Stimulated activated CD4-positive, alpha-beta T cell treated with anti-CD3 and anti-CD28 coated beads, TNF-alpha, amount 100 ng/mL, for 4 hours (primary cell): ENCODE results near the gene LIF.

ENCODE experiments used
- DNase-seq, 3 experiments: peaks; one replicate each; pipeline ENCODE4 v3.0.0-alpha.2; 2020; ENCODE audit warnings: low read depth in 3 of 3

The LIF gene

GRCh38 chr22:30245985-30246813 is at the start of gene LIF:
Gene LIF, minus strand, starts transcription at chr22:30246759. Its CDS starts 64 bp downstream, at chr22:30246695.
- DNase-seq, result peak in 2 of 3 experiments; percentile 32 to 53

GRCh38 chr22:30296324-30296723 is 49.8 kb upstream of the LIF start:
- no peak for DNase-seq

- no peak for DNase-seq
Measured at GRCh38 chr22:30295576-30295975, 49.0 kb upstream of the LIF start.

GRCh38 chr22:30294830-30295229 is 48.3 kb upstream of the LIF start:
- no peak for DNase-seq

- no peak for DNase-seq
Measured at GRCh38 chr22:30294066-30294465, 47.5 kb upstream of the LIF start.

- no peak for DNase-seq
Measured at GRCh38 chr22:30293026-30293425, 46.5 kb upstream of the LIF start.

- no peak for DNase-seq
Measured at GRCh38 chr22:30292069-30292970, 45.8 kb upstream of the LIF start.

- no peak for DNase-seq
Measured at GRCh38 chr22:30291058-30291892, 44.7 kb upstream of the LIF start.

- DNase-seq, result no peak
Measured at GRCh38 chr22:30290342-30291057, 43.9 kb upstream of the LIF start.

GRCh38 chr22:30289980-30290313 is 43.4 kb upstream of the LIF start:
- DNase-seq, result no peak

GRCh38 chr22:30289141-30289979 is 42.8 kb upstream of the LIF start, which contains the start of gene CASTOR1:
Gene CASTOR1, minus strand, starts transcription at chr22:30289505. Its CDS starts 8 bp downstream, at chr22:30289497.
- peak; percentile 79 to 85 (median 81) for DNase-seq

- DNase-seq, result no peak
Measured at GRCh38 chr22:30288419-30289140, 42.0 kb upstream of the LIF start.

GRCh38 chr22:30287648-30288418 is 41.3 kb upstream of the LIF start:
- DNase-seq, result peak; percentile 75 to 84 (median 80)

GRCh38 chr22:30286813-30287647 is 40.5 kb upstream of the LIF start:
- DNase-seq, result peak; percentile 74 to 86 (median 83)

GRCh38 chr22:30286331-30286730 is 39.8 kb upstream of the LIF start:
- no peak for DNase-seq

- DNase-seq, result no peak
Measured at GRCh38 chr22:30285846-30286200, 39.3 kb upstream of the LIF start.

- no peak for DNase-seq
Measured at GRCh38 chr22:30285176-30285845, 38.8 kb upstream of the LIF start.
